ENCODE data around the gene MTPN.

- TF ChIP-seq, protein P1, sequence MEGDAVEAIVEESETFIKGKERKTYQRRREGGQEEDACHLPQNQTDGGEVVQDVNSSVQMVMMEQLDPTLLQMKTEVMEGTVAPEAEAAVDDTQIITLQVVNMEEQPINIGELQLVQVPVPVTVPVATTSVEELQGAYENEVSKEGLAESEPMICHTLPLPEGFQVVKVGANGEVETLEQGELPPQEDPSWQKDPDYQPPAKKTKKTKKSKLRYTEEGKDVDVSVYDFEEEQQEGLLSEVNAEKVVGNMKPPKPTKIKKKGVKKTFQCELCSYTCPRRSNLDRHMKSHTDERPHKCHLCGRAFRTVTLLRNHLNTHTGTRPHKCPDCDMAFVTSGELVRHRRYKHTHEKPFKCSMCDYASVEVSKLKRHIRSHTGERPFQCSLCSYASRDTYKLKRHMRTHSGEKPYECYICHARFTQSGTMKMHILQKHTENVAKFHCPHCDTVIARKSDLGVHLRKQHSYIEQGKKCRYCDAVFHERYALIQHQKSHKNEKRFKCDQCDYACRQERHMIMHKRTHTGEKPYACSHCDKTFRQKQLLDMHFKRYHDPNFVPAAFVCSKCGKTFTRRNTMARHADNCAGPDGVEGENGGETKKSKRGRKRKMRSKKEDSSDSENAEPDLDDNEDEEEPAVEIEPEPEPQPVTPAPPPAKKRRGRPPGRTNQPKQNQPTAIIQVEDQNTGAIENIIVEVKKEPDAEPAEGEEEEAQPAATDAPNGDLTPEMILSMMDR (IDR thresholded peaks at IDR 0.05 in 4 of 5, conservative IDR thresholded peaks at IDR 0.05 in 1 of 5), result no peak
- TF ChIP-seq POLR2A (IDR thresholded peaks at IDR 0.05), result no peak
Observed at GRCh38 chr7:135900065-135900546, 77.1 kb downstream of the MTPN start.

Measured in gastrocnemius medialis (tissue), 4 donors.